CD14-positive monocyte (primary cell): ENCODE measurements around the gene UTP3. TPM values are rescaled to one million over a fixed set of nuclear protein-coding genes. Genes with fewer than 3 reads are reported as not detected.
"Not testable (repeated sequence)": the region's sequence is repeated elsewhere in the genome, so short reads cannot be mapped to it uniquely, and the experiment has no call there.

ENCODE experiments used
- DNase-seq, 3 donors: peaks; one replicate each; pipeline ENCODE4 v3.0.0-alpha.2; 2011 to 2022
- H2AFZ ChIP-seq: 2 replicates; pipeline ENCODE4 v1.6.0; 2012; ENCODE audit warnings: mild to moderate bottlenecking, low read depth, low read length, inconsistent platforms; ENCODE audit not compliant: insufficient read depth, poor library complexity, severe bottlenecking
- H3K27ac ChIP-seq, 2 donors: 1 replicate in 1 of 2; 2 replicates in 1 of 2; pipeline ENCODE4 v1.5.1; 2012 to 2013; ENCODE audit warnings: low read length in 2 of 2, control low read depth in 1 of 2, inconsistent platforms in 1 of 2, low read depth in 1 of 2, mild to moderate bottlenecking in 1 of 2
- H3K27me3 ChIP-seq, 2 donors: one replicate each; pipeline versions ENCODE4 v1.6.0 to v1.6.1; 2011 to 2013; ENCODE audit warnings: low read length in 2 of 2; ENCODE audit not compliant: control insufficient read depth in 2 of 2, insufficient read depth in 2 of 2
- H3K36me3 ChIP-seq, 2 donors: replicated peaks in 1 of 2; 1 replicate in 1 of 2; 2 replicates in 1 of 2; pipeline versions ENCODE4 v1.5.1 to v1.6.1; 2012 to 2013; ENCODE audit warnings: low read length in 2 of 2, control low read depth in 1 of 2, inconsistent platforms in 1 of 2, mild to moderate bottlenecking in 1 of 2; ENCODE audit not compliant: insufficient read depth in 2 of 2, control insufficient read depth in 1 of 2
- H3K4me1 ChIP-seq, 2 donors: 1 replicate in 1 of 2; 2 replicates in 1 of 2; pipeline versions ENCODE4 v1.5.1 to v1.6.1; 2012 to 2013; ENCODE audit warnings: low read length in 2 of 2, control low read depth in 1 of 2, inconsistent platforms in 1 of 2, mild to moderate bottlenecking in 1 of 2, moderate library complexity in 1 of 2; ENCODE audit not compliant: insufficient read depth in 2 of 2, control insufficient read depth in 1 of 2
- H3K4me2 ChIP-seq: replicated peaks from 2 replicates; pipeline ENCODE3; 2012; ENCODE audit warnings: low read length, moderate library complexity, mild to moderate bottlenecking; ENCODE audit not compliant: poor library complexity, severe bottlenecking; ENCODE audit errors: extremely low read depth
- H3K4me3 ChIP-seq, 3 experiments: fragments of 200-600 bp in 1 of 3; sonication (generic) in 1 of 3; replicated peaks in 1 of 3; 1 replicate in 2 of 3; 2 replicates in 1 of 3; pipeline ENCODE4 v1.5.1; 2011 to 2013; ENCODE audit warnings: low read length in 3 of 3, mild to moderate bottlenecking in 3 of 3, control low read depth in 2 of 3, low read depth in 2 of 3, inconsistent platforms in 1 of 3, moderate library complexity in 1 of 3
- H3K79me2 ChIP-seq: 2 replicates; pipeline ENCODE4 v1.6.0; 2012; ENCODE audit warnings: mild to moderate bottlenecking, control low read depth, inconsistent platforms, low read length, moderate library complexity; ENCODE audit not compliant: insufficient read depth
- H3K9ac ChIP-seq: 2 replicates; pipeline ENCODE4 v1.6.0; 2017; ENCODE audit warnings: low read length, mild to moderate bottlenecking; ENCODE audit not compliant: insufficient read depth, poor library complexity, severe bottlenecking
- H3K9me3 ChIP-seq, 2 donors: replicated peaks in 1 of 2; 1 replicate in 1 of 2; 2 replicates in 1 of 2; pipeline versions ENCODE4 v1.5.1 to v1.6.1; 2012 to 2013; ENCODE audit warnings: low read length in 2 of 2, control low read depth in 1 of 2; ENCODE audit not compliant: control insufficient read depth in 1 of 2, insufficient read depth in 1 of 2
- H4K20me1 ChIP-seq: 2 replicates; pipeline ENCODE4 v1.6.0; 2012; ENCODE audit warnings: mild to moderate bottlenecking, low read length, control low read depth, moderate library complexity; ENCODE audit not compliant: insufficient read depth
- H3K27ac Mint-ChIP-seq, 7 donors: one replicate each; pipeline ENCODE4 v1.8.0; 2020; ENCODE audit warnings: mild to moderate bottlenecking in 7 of 7, mixed read lengths in 7 of 7, moderate library complexity in 6 of 7, inconsistent platforms in 2 of 7
- H3K27me3 Mint-ChIP-seq, 3 donors: one replicate each; pipeline ENCODE4 v1.8.0; 2021 to 2022; ENCODE audit warnings: low read depth in 3 of 3, mild to moderate bottlenecking in 3 of 3, mixed read lengths in 3 of 3, moderate library complexity in 3 of 3, inconsistent platforms in 1 of 3
- H3K36me3 Mint-ChIP-seq, 2 donors: one replicate each; pipeline ENCODE4 v1.8.0; 2020; ENCODE audit warnings: mixed read lengths in 2 of 2, inconsistent platforms in 1 of 2, mild to moderate bottlenecking in 1 of 2
- H3K4me1 Mint-ChIP-seq: one replicate; pipeline ENCODE4 v1.8.0; 2020; ENCODE audit warnings: mild to moderate bottlenecking, mixed read lengths
- H3K4me3 Mint-ChIP-seq, 2 donors: one replicate each; pipeline ENCODE4 v1.8.0; 2020; ENCODE audit warnings: mild to moderate bottlenecking in 2 of 2, mixed read lengths in 2 of 2, moderate library complexity in 1 of 2
- H3K9me3 Mint-ChIP-seq, 7 donors: one replicate each; pipeline ENCODE4 v1.8.0; 2020 to 2022; ENCODE audit warnings: mixed read lengths in 7 of 7, mild to moderate bottlenecking in 6 of 7, moderate library complexity in 6 of 7, inconsistent platforms in 2 of 7
- WGBS: methylation state at CpG from one replicate; pipeline ENCODE4 v1.1.5; 2013; ENCODE audit warnings: missing lambda C conversion rate; ENCODE audit not compliant: insufficient coverage; 5-methylcytosine and 5-hydroxymethylcytosine counted together
- intact Hi-C, 2 donors: fragments of 100-400 bp; cut with micrococcal nuclease; formaldehyde crosslinking; loops; one replicate each; pipeline versions ENCODE4 v1.15.0 to v1.15.1; 2023
- polyA plus RNA-seq, 3 donors: library from polyadenylated mRNA; depleted of rRNA in 1 of 3; unstranded in 2 of 3; stranded (reverse) in 1 of 3; fragments of 300-500 nt in 2 of 3; fragments of >200 nt in 1 of 3; fragmentation: Illumina TruSeq in 2 of 3; gene quantifications; 1 replicate in 2 of 3; 2 replicates in 1 of 3; pipeline ENCODE4 v1.2.3, GENCODE V29; 2012 to 2021
- TF ChIP-seq, protein P1 (sequence below): fragments of 200-600 bp; IDR thresholded peaks from one replicate; pipeline ENCODE4 v1.8.0; 2022; ENCODE audit warnings: antibody characterized with exemption, mild to moderate bottlenecking

UTP3 gene
- polyA plus RNA-seq, 3 donors: 3.0 to 10.8 (median 5.0) TPM

DNA sequence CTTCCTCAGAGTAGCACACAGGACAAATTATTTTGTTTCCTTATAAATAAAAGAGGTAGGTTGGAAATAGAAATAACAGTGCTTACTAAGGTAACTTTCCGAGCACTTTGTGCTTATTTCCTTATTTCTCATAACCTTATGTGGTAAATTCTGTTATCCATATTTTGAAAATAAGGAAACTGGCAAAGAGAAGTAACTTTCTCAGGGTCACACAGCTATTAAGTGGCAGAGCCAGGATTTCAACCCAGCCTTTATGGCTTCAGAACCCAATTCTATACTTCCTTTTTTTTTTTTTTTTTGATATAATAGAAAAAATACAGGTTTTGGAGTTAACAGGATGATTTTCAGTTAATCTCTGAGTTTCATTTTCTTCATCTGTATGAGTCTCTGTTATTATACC lies 3.3 kb downstream of the UTP3 start:
- peaks cover 42 to 54% of the 10 kb centered on the region in 2 donors for H3K4me1 ChIP-seq
- peaks cover 53% of the 10 kb centered on the region for H3K79me2 ChIP-seq
- no peaks in the 10 kb centered on the region for H3K27me3 ChIP-seq
- H3K9ac ChIP-seq: peak overlapping the region; percentile 4
- Mint-ChIP-seq H3K4me3 (peak overlapping the region in 1 of 2 donors; percentile 72), H3K27me3 (peaks cover 0 to 3% (median 0%) of the 10 kb centered on the region in 3 donors), H3K27ac (peak overlapping the region; percentile 77 to 89 (median 82)), H3K36me3 (peaks cover 5 to 17% of the 10 kb centered on the region in 2 donors), H3K9me3 (no peaks in the 10 kb centered on the region), H3K4me1 (peaks cover 38% of the 10 kb centered on the region)
- TF ChIP-seq, protein P1, sequence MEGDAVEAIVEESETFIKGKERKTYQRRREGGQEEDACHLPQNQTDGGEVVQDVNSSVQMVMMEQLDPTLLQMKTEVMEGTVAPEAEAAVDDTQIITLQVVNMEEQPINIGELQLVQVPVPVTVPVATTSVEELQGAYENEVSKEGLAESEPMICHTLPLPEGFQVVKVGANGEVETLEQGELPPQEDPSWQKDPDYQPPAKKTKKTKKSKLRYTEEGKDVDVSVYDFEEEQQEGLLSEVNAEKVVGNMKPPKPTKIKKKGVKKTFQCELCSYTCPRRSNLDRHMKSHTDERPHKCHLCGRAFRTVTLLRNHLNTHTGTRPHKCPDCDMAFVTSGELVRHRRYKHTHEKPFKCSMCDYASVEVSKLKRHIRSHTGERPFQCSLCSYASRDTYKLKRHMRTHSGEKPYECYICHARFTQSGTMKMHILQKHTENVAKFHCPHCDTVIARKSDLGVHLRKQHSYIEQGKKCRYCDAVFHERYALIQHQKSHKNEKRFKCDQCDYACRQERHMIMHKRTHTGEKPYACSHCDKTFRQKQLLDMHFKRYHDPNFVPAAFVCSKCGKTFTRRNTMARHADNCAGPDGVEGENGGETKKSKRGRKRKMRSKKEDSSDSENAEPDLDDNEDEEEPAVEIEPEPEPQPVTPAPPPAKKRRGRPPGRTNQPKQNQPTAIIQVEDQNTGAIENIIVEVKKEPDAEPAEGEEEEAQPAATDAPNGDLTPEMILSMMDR: no peak
- peak overlapping the region; percentile 68 for H3K4me2 ChIP-seq
- peaks cover 0 to 2% of the 10 kb centered on the region in 2 donors for H3K36me3 ChIP-seq
- H4K20me1 ChIP-seq: peaks cover 11% of the 10 kb centered on the region
- H3K27ac ChIP-seq: peak overlapping the region; percentile 55 to 84
- H2AFZ ChIP-seq: no peak overlapping the region
- peak; percentile 50 to 75 (median 69) for DNase-seq
- peak overlapping the region in 1 of 3 experiments; percentile 58 for H3K4me3 ChIP-seq
- H3K9me3 ChIP-seq: no peaks in the 10 kb centered on the region
- intact Hi-C loops: no loop called here
- no CpG with 5 or more reads among the region's 1 CpG for WGBS

DNA sequence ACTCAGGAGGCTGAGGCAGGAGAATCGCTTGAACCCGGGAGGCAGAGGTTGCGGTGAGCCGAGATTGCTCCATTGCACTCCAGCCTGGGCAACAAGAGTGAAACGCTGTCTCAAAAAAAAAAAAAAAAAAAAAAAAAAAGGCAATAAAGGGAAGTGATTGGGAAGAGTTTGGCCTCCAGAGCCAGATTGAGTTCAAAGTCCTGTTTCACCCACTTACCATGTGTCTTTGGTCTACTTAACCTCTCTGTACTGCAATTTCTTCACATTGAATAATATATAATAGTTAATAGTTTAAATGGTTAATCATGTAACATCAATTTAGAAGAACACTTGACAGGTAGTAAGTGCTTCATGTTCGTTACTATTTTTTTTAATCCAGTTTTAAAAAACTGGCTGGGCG lies 6.3 kb downstream of the UTP3 start:
- peaks cover 28 to 31% of the 10 kb centered on the region in 2 donors for H3K4me1 ChIP-seq
- intact Hi-C loops, H3K27ac Mint-ChIP-seq, H3K9ac ChIP-seq, H3K4me3 ChIP-seq, H4K20me1 ChIP-seq, H3K27me3 Mint-ChIP-seq, H3K9me3 Mint-ChIP-seq, H3K36me3 ChIP-seq, H3K9me3 ChIP-seq, H3K27ac ChIP-seq, H3K4me2 ChIP-seq, H2AFZ ChIP-seq, DNase-seq, H3K4me3 Mint-ChIP-seq, H3K27me3 ChIP-seq: not testable (repeated sequence)
- peaks cover 33% of the 10 kb centered on the region for H3K79me2 ChIP-seq
- Mint-ChIP-seq H3K4me1 (peaks cover 22% of the 10 kb centered on the region), H3K36me3 (peaks cover 5 to 16% of the 10 kb centered on the region in 2 donors)
- no CpG with 5 or more reads among the region's 7 CpGs for WGBS

DNA sequence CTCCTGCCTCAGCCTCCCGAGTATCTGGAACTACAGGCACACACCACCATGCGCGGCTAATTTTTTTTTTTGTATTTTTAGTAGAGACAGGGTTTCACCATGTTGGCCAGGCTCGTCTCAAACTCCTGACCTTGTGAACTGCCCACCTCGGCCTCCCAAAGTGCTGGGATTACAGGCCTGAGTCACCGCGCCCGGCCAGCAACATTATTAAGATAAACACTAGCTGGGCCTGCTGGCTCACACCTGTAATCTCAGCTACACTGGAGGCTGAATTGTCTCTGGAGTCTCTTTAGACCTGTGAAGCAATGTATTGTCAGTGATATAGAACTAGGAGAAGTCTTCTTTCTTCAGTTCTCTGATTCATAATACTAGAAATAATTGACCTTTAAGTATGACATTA lies 10.1 kb downstream of the UTP3 start:
- H3K4me2 ChIP-seq, H2AFZ ChIP-seq, H3K4me3 ChIP-seq, H3K4me3 Mint-ChIP-seq, H3K9ac ChIP-seq, H3K27me3 ChIP-seq, H3K27ac ChIP-seq, H4K20me1 ChIP-seq, H3K79me2 ChIP-seq, H3K36me3 Mint-ChIP-seq, H3K36me3 ChIP-seq, intact Hi-C loops, H3K9me3 Mint-ChIP-seq, DNase-seq, H3K9me3 ChIP-seq, H3K27me3 Mint-ChIP-seq, H3K27ac Mint-ChIP-seq, H3K4me1 Mint-ChIP-seq, H3K4me1 ChIP-seq: not testable (repeated sequence)
- no CpG with 5 or more reads among the region's 8 CpGs for WGBS
